IMR-90 (cell line): ENCODE results near the gene AFF2. TPM values are rescaled to one million over a fixed set of nuclear protein-coding genes. Genes with fewer than 3 reads are reported as not detected.

Experiments
- ATAC-seq: fragments of 200-7000 bp; cut with Tn5 transposase; 2 replicates; pipeline ENCODE4 v1.9.1; 2020; ENCODE audit warnings: low read depth, mild to moderate bottlenecking, moderate library complexity
- BruUV-seq: library from RNA; stranded (reverse); fragments of 400-500 nt; replicated peaks from 2 replicates; lab custom pipeline; 2021; lab: Mats Ljungman, UMichigan
- CTCF ChIA-PET: fragments of 300-600 bp; formaldehyde crosslinking; extraction: SDS; loops from one replicate; lab custom pipeline; 2021; ENCODE audit warnings: antibody characterized with exemption; lab: Yijun Ruan, JAX
- POLR2A ChIA-PET: fragments of 300-600 bp; sonication (Branson Sonifier 250); formaldehyde crosslinking; loops from one replicate; lab custom pipeline; 2022; ENCODE audit warnings: antibody characterized with exemption; ENCODE audit not compliant: unreplicated experiment; lab: Charles Lee
- DNase-seq: peaks from one replicate; pipeline ENCODE4 v3.0.0; 2013
- H2AFZ ChIP-seq: replicated peaks from 2 replicates; pipeline ENCODE3; 2013; ENCODE audit warnings: low read length, mild to moderate bottlenecking; ENCODE audit not compliant: poor library complexity
- H2AK5ac ChIP-seq: 2 replicates; pipeline ENCODE4 v1.6.1; 2013; ENCODE audit warnings: low read depth, low read length, inconsistent platforms
- H2AK9ac ChIP-seq: replicated peaks from 2 replicates; pipeline ENCODE3; 2013; ENCODE audit warnings: mild to moderate bottlenecking, low read depth, low read length, moderate library complexity; ENCODE audit not compliant: poor library complexity
- H2BK120ac ChIP-seq: 2 replicates; pipeline ENCODE4 v1.6.1; 2013; ENCODE audit warnings: low read depth, low read length, inconsistent platforms
- H2BK15ac ChIP-seq: 3 replicates; pipeline ENCODE4 v1.6.1; 2013; ENCODE audit warnings: low read depth, low read length, inconsistent platforms
- H2BK20ac ChIP-seq: 2 replicates; pipeline ENCODE4 v1.6.1; 2013; ENCODE audit warnings: low read depth, mild to moderate bottlenecking, inconsistent platforms, low read length, moderate library complexity
- H2BK5ac ChIP-seq: 2 replicates; pipeline ENCODE4 v1.6.1; 2013; ENCODE audit warnings: mild to moderate bottlenecking, low read depth, low read length, inconsistent platforms; ENCODE audit not compliant: poor library complexity, severe bottlenecking
- H3K14ac ChIP-seq: replicated peaks from 2 replicates; pipeline ENCODE4 v1.6.1; 2013; ENCODE audit warnings: low read depth, low read length, inconsistent platforms
- H3K18ac ChIP-seq: 2 replicates; pipeline ENCODE4 v1.6.1; 2013; ENCODE audit warnings: low read depth, low read length, control low read depth
- H3K23ac ChIP-seq: 2 replicates; pipeline ENCODE4 v1.6.1; 2013; ENCODE audit warnings: low read depth, low read length, inconsistent platforms
- H3K27ac ChIP-seq: 2 replicates; pipeline ENCODE4 v1.5.1; 2013; ENCODE audit warnings: mild to moderate bottlenecking, control low read depth, low read length; ENCODE audit not compliant: insufficient read depth
- H3K27me3 ChIP-seq: 2 replicates; pipeline ENCODE4 v1.6.1; 2013; ENCODE audit warnings: low read length; ENCODE audit not compliant: control insufficient read depth, insufficient read depth
- H3K36me3 ChIP-seq: 2 replicates; pipeline ENCODE4 v1.6.1; 2013; ENCODE audit warnings: low read length, mixed read lengths; ENCODE audit not compliant: control insufficient read depth, insufficient read depth
- H3K4ac ChIP-seq: 2 replicates; pipeline ENCODE4 v1.6.1; 2013; ENCODE audit warnings: low read depth, low read length, inconsistent platforms
- H3K4me1 ChIP-seq: 2 replicates; pipeline ENCODE4 v1.6.1; 2013; ENCODE audit warnings: low read length, mixed read lengths; ENCODE audit not compliant: control insufficient read depth, insufficient read depth
- H3K4me2 ChIP-seq: 2 replicates; pipeline ENCODE4 v1.6.1; 2013; ENCODE audit warnings: low read depth, mild to moderate bottlenecking, control low read depth, low read length, moderate library complexity
- H3K4me3 ChIP-seq: 2 replicates; pipeline ENCODE4 v1.5.1; 2013; ENCODE audit warnings: low read depth, mild to moderate bottlenecking, control low read depth, low read length, moderate library complexity; ENCODE audit not compliant: insufficient read depth
- H3K56ac ChIP-seq: 2 replicates; pipeline ENCODE4 v1.6.1; 2013; ENCODE audit warnings: low read length, inconsistent platforms; ENCODE audit not compliant: insufficient read depth; ENCODE audit errors: extremely low read depth
- H3K79me1 ChIP-seq, 2 experiments: 2 replicates each; pipeline ENCODE4 v1.6.1; 2013; ENCODE audit warnings: low read length in 2 of 2, inconsistent platforms in 1 of 2, low read depth in 1 of 2
- H3K9ac ChIP-seq: 2 replicates; pipeline ENCODE4 v1.6.1; 2013; ENCODE audit warnings: low read depth, low read length, control low read depth
- H3K9me1 ChIP-seq: 2 replicates; pipeline ENCODE4 v1.6.1; 2013; ENCODE audit warnings: low read length, inconsistent platforms; ENCODE audit not compliant: insufficient read depth
- H3K9me3 ChIP-seq: 2 replicates; pipeline ENCODE4 v1.6.1; 2013; ENCODE audit warnings: low read length; ENCODE audit not compliant: control insufficient read depth, insufficient read depth
- H4K20me1 ChIP-seq: 2 replicates; pipeline ENCODE4 v1.6.1; 2013; ENCODE audit warnings: low read length, inconsistent platforms; ENCODE audit not compliant: insufficient read depth
- H4K5ac ChIP-seq: 2 replicates; pipeline ENCODE4 v1.6.1; 2013; ENCODE audit warnings: mild to moderate bottlenecking, low read depth, low read length, control low read depth
- H4K8ac ChIP-seq, 2 experiments: 2 replicates each; pipeline ENCODE4 v1.6.1; 2013; ENCODE audit warnings: low read depth in 2 of 2, low read length in 2 of 2, control low read depth in 1 of 2, inconsistent platforms in 1 of 2
- H4K91ac ChIP-seq: 2 replicates; pipeline ENCODE4 v1.6.1; 2013; ENCODE audit warnings: low read depth, low read length, inconsistent platforms; ENCODE audit not compliant: insufficient read depth
- RCOR1 ChIP-seq: IDR thresholded peaks from 2 replicates; pipeline ENCODE4 v1.6.1; 2012; ENCODE audit warnings: mild to moderate bottlenecking, low read length, improper control_type of control experiment; ENCODE audit not compliant: insufficient replicate concordance
- WGBS, 2 experiments: methylation state at CpG; one replicate each; pipeline versions ENCODE4 v1.1.5 to v1.1.7; 2013; ENCODE audit warnings: missing lambda C conversion rate in 2 of 2; ENCODE audit not compliant: insufficient read length in 1 of 2; ENCODE audit errors: extremely low coverage in 2 of 2; 5-methylcytosine and 5-hydroxymethylcytosine counted together
- dilution Hi-C: fragments of 300-500 bp; cut with HindIII; formaldehyde crosslinking; loops from one replicate; pipeline ENCODE4 v1.14.3; 2018; ENCODE audit warnings: low sequenced_read_pairs; ENCODE audit not compliant: unreplicated experiment
- in situ Hi-C: fragments of 300-500 bp; cut with MboI; formaldehyde crosslinking; loops from 3 replicates; pipeline ENCODE4 v1.14.3; 2019; ENCODE audit warnings: low sequenced_read_pairs, inconsistent platforms, mixed read lengths
- intact Hi-C: fragments of 100-400 bp; cut with micrococcal nuclease; formaldehyde crosslinking; loops from 2 replicates; pipeline ENCODE4 v1.10.0; 2022
- polyA plus RNA-seq, 3 experiments: library from polyadenylated mRNA; depleted of rRNA; stranded (reverse); fragments of >200 nt; gene quantifications; 2 replicates each; pipeline ENCODE4 v1.2.3, GENCODE V29; 2012; ENCODE audit warnings: low replicate concordance in 1 of 3
- total RNA-seq: library from RNA; depleted of rRNA; stranded (reverse); fragments of >200 nt; gene quantifications from 2 replicates; pipeline ENCODE4 v1.2.3, GENCODE V29; 2012

AFF2 gene
- total and polyA plus RNA-seq, 2 of the 4 experiments (the other 2 are of a cell fraction) = 0.15 to 0.72 TPM

DNA sequence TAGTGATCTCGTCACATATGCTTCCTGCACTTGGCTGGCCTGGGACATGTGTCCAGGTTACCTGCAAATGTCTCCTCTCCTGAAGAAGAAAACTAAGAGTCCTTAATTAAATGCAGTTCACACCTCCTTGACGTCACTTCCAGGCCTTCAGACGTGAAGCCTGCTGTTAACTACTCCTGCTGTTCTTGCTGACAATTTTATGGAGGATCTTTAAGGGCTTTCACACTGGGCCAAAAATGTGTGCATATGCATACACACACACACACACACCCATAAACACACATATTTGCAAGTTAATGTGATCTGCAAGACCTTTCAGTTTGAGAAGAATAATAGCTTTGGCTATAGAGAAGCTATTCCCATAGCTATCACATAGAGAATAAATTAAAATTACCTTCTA lies 267.9 kb downstream of the AFF2 start:
- Histone ChIP-seq H3K4ac (no peak overlapping the region), H2BK15ac (no peak overlapping the region), H2AFZ (no peak overlapping the region), H3K9me3 (no peaks in the 10 kb centered on the region), H4K91ac (no peak overlapping the region), H3K27ac (no peak overlapping the region), H3K79me1 (no peaks in the 10 kb centered on the region), H3K4me2 (no peak overlapping the region), H3K36me3 (no peaks in the 10 kb centered on the region), H3K4me1 (no peaks in the 10 kb centered on the region), H3K14ac (no peak overlapping the region), H3K9me1 (no peaks in the 10 kb centered on the region), H2AK5ac (no peak overlapping the region), H2BK120ac (no peak overlapping the region), H3K9ac (no peak overlapping the region), H3K18ac (no peak overlapping the region), H4K20me1 (no peaks in the 10 kb centered on the region), H2AK9ac (no peak overlapping the region), H2BK5ac (no peak overlapping the region), H3K23ac (no peak overlapping the region), H3K56ac (no peak overlapping the region), H4K8ac (no peak overlapping the region), H3K4me3 (no peak overlapping the region), H3K27me3 (no peaks in the 10 kb centered on the region), H4K5ac (no peak overlapping the region), H2BK20ac (no peak overlapping the region)
- in situ Hi-C loops = no loop called here
- BruUV-seq = no TSS peak
- intact Hi-C loops = no loop called here
- POLR2A ChIA-PET = no interaction called here
- TF ChIP-seq RCOR1 = no peak
- dilution Hi-C loops = no loop called here
- WGBS, 2 experiments = 0% methylated on average over 1 of the region's 3 CpGs; no CpG with 5 or more reads in 1 of the 2 experiments
- DNase-seq (no peak), ATAC-seq (no peak)
- CTCF ChIA-PET = no interaction called here
